NB4 (cell line): ENCODE results near the gene CRLF1.

Experiments
- MYC ChIP-seq: IDR thresholded peaks from 2 replicates; pipeline ENCODE4 v1.6.1; 2011; ENCODE audit warnings: low read depth, low read length
- TF ChIP-seq, protein P1 (sequence below): IDR thresholded peaks from one replicate; pipeline ENCODE4 v1.5.1; 2012; ENCODE audit warnings: low read depth, low read length
- TF ChIP-seq, protein P2 (sequence below): IDR thresholded peaks from 2 replicates; pipeline ENCODE4 v1.6.1; 2011; ENCODE audit warnings: low read depth, low read length

DNA sequence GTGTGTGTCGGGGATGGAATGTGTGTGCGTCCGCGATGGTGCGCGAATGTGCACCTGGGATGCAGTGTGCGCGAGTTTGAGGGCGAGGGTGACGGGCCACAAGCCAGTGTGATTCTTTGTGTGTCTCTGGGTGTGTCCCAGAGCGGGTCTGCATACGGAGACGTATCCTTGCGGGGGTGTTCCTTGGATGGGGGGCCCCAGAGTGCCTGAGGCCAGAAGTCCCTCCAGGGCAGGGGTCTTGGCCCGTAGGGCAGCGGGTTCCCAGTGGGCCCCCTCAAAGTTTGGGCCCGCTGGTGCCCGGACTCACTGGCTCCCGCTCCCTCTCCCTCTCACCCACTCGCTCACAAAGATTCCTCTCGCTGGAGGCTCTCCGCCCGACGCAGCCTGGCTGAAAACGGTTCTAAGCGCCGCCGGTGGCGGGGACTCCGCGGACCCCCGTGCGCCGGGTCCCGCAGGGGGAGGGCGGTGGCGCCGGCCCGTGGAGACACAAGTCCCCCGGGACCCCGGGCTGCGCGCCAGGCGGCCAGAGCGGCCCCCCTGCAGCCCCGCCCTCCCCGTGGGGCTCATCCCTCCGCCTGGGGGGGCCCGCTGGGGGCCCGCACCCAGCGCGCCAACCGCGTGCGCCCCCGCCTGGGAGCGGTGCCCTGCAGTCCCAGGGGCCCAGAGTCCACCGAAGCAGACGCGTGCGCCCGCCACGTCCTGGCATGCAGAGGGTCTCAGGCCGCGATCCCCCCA is 886 bp downstream of the CRLF1 start:
- TF ChIP-seq MYC, result no peak
- TF ChIP-seq, protein P1, sequence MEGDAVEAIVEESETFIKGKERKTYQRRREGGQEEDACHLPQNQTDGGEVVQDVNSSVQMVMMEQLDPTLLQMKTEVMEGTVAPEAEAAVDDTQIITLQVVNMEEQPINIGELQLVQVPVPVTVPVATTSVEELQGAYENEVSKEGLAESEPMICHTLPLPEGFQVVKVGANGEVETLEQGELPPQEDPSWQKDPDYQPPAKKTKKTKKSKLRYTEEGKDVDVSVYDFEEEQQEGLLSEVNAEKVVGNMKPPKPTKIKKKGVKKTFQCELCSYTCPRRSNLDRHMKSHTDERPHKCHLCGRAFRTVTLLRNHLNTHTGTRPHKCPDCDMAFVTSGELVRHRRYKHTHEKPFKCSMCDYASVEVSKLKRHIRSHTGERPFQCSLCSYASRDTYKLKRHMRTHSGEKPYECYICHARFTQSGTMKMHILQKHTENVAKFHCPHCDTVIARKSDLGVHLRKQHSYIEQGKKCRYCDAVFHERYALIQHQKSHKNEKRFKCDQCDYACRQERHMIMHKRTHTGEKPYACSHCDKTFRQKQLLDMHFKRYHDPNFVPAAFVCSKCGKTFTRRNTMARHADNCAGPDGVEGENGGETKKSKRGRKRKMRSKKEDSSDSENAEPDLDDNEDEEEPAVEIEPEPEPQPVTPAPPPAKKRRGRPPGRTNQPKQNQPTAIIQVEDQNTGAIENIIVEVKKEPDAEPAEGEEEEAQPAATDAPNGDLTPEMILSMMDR, result no peak
- TF ChIP-seq, protein P2, sequence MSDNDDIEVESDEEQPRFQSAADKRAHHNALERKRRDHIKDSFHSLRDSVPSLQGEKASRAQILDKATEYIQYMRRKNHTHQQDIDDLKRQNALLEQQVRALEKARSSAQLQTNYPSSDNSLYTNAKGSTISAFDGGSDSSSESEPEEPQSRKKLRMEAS, result no peak
